GM10248 (cell line): ENCODE measurements around the gene HNF4A.

Experiments
- CTCF ChIA-PET: fragments of 300-600 bp; sonication (Branson Sonifier 250); formaldehyde crosslinking; extraction: SDS; loops from one replicate; lab custom pipeline; 2021; ENCODE audit warnings: antibody characterized with exemption; lab: Yijun Ruan, JAX
- POLR2A ChIA-PET: fragments of 350-650 bp; sonication (Branson Sonifier 250); formaldehyde crosslinking; extraction: SDS; loops from one replicate; lab custom pipeline; 2020; ENCODE audit warnings: antibody characterized with exemption; lab: Yijun Ruan, JAX
- DNase-seq: peaks from one replicate; pipeline ENCODE4 v3.0.0; 2012; ENCODE audit errors: extremely low spot score
- TF ChIP-seq, protein P1 (sequence below): IDR thresholded peaks from 2 replicates; pipeline ENCODE4 v1.5.1; 2012; ENCODE audit warnings: mild to moderate bottlenecking, low read depth; ENCODE audit errors: extremely low read depth, missing control alignments, control extremely low read depth

Gene HNF4A

DNA sequence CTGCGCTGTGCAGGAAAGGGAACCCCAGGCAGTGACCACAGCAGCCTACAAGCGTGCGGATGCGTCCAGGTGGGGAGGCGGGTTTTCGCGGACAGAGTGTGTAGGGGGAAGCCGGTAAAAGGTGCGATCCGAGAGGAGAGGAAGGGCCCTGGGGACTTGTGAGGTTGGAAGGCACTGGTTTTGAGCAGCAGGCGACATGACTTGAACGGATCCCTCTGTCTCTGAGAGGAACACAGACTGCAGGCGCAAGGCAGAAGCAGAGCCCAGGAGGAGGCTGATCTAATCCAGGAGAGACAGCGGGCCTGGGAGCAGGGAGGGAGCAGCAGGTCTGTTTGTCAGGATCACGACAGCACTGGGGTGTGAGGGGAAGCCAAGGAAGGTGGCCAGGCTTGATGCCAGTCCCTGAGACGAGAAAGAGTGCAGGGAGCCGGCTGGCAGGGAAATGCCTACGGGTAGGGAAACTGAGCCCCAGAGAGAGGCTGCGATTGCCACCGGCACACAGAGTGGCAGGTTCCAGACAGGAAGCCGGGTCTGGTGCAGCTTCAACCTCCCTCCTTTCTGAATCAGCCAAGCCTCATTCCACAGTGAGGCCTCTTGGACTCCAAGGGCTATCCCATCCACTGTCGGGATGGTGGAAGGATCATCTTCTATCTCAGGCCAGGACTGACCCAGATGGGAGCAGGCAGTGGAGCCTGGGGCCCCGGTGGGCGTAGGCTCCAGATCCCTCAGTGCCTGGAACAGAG is 57.1 kb downstream of the HNF4A start:
- TF ChIP-seq, protein P1, sequence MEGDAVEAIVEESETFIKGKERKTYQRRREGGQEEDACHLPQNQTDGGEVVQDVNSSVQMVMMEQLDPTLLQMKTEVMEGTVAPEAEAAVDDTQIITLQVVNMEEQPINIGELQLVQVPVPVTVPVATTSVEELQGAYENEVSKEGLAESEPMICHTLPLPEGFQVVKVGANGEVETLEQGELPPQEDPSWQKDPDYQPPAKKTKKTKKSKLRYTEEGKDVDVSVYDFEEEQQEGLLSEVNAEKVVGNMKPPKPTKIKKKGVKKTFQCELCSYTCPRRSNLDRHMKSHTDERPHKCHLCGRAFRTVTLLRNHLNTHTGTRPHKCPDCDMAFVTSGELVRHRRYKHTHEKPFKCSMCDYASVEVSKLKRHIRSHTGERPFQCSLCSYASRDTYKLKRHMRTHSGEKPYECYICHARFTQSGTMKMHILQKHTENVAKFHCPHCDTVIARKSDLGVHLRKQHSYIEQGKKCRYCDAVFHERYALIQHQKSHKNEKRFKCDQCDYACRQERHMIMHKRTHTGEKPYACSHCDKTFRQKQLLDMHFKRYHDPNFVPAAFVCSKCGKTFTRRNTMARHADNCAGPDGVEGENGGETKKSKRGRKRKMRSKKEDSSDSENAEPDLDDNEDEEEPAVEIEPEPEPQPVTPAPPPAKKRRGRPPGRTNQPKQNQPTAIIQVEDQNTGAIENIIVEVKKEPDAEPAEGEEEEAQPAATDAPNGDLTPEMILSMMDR = no peak
- no peak for DNase-seq
- ChIA-PET POLR2A (no interaction called here), CTCF (interaction anchor here (1.0 to 1.2 kb wide), 3 partner anchors 28 to 271 kb away, joined by 3 to 4 read pairs (median 3); no protein-coding TSS in a partner anchor)

DNA sequence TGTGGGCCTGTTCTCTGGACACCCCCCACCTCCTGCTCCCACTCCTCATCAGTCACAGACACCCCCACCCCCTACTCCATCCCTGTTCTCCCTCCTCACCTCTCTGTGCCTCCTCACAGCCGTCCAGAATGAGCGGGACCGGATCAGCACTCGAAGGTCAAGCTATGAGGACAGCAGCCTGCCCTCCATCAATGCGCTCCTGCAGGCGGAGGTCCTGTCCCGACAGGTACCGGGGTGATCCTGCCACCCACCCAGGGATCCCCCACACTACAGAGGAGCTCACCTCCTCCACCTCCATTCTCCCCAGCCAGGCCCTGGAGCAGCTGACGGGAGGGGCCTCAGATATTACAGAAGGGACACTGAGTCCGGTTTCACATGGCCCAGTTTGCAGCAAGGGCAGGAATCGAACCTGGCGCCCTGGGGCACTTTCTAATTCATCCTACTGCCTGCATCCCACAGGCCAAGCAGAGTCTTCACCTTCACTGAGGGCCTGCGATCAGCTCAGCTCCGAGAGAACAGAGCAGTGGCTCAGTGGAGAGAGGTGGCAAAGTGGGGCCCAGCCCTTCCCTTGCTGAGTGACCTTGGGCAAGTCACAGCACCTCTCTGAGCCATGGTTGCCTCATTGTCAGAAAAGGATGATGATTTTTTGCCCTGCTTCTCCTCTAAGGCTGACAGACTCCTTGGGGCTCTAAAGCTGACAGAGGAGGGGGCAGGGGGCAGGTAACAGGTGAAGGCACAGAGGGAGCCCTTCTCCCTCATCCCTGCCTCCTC is 58.3 kb downstream of the HNF4A start:
- no peak for DNase-seq
- TF ChIP-seq, protein P1 = no peak
- CTCF ChIA-PET = interaction anchor here (1.0 to 1.9 kb wide), 5 partner anchors 25 to 270 kb away, joined by 3 to 6 read pairs (median 4); no protein-coding TSS in a partner anchor
- POLR2A ChIA-PET = no interaction called here

DNA sequence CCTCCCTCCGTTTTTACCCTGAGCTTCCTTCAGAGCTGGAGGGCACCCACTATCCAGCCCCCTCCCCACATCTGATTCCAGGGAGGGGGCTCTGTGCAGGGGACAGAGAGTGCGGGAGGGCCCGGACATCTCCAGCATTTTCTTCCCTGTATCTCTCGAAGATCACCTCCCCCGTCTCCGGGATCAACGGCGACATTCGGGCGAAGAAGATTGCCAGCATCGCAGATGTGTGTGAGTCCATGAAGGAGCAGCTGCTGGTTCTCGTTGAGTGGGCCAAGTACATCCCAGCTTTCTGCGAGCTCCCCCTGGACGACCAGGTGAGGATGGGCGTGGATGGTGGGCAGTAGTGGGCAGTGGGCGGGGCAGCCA is 58.8 kb downstream of the HNF4A start:
- ChIA-PET CTCF (interaction anchor here (1.3 to 1.9 kb wide), 3 partner anchors 25 to 197 kb away, joined by 3 to 6 read pairs (median 4); no protein-coding TSS in a partner anchor), POLR2A (no interaction called here)
- DNase-seq = no peak
- TF ChIP-seq, protein P1 = no peak

DNA sequence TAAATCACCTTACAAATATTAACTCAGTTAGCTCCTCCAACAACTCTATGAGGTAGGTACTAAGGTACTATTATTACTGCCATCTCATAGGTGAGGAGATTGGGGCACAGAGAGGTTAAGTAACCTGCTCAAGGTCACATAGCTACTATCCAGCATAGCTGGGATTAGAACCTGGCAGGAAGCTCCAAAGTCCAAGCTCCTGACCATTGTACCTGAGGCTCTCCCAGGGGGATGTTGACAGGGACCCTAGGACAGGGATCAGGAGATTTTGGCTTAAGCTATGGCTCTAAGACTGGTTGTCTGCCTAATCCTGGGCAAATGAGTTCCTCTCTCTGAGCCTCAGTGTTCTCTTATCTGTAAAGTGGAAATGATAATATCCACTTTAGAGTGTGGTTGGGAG is 59.3 kb downstream of the HNF4A start:
- ChIA-PET CTCF (interaction anchor here (1.3 to 1.9 kb wide), 3 partner anchors 26 to 198 kb away, joined by 3 to 6 read pairs (median 4); no protein-coding TSS in a partner anchor), POLR2A (no interaction called here)
- TF ChIP-seq, protein P1 = no peak
- DNase-seq = no peak

DNA sequence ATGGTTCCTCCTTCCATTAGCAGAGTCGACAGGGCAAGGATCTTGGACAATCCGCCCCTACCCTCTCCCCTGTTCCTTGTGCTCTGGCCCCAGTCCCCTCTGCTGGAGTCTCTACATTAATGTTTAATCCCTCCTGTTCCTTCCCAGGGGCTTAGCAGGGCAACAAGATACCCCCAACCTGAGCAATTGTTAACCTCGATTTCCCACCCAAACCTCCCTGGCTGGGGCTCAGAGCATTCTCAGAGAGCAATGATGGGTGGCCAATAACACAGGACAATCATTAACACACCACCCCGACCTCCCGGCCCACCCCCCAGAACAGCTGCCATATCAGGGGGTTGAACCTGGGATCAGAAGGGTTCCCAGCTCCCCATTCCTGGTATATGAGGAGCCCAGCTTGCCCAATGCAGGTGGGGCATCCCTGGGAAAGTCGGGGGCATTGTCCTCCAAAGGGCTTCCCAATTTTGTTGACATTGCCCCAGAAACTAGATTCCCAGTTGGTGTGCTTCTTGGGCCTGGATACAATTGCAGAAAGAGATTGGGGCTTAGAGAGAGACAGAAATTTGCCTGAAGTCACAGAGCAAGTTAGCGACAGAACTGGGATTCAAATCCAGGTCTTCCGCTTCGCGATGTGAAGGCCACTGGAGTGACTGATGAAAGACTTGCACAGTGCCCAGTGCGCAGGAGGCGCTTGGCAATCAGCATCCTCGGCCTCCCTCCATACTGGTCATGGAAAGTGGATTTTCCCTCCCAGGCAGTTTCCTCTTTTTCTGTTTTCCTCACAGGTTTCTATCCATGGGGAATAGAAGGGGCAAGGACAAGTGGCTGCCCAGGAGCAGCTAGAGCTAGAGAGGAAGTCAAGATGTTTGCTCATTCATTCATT is 60.6 kb downstream of the HNF4A start:
- no peak for DNase-seq
- ChIA-PET POLR2A (no interaction called here), CTCF (interaction anchor here (1.7 to 1.9 kb wide), 2 partner anchors 27 to 31 kb away, joined by 4 to 6 read pairs; no protein-coding TSS in a partner anchor)
- TF ChIP-seq, protein P1 = no peak
